WTC11 (cell line): ENCODE data around the gene SYNE3. TPM values are rescaled to one million over a fixed set of nuclear protein-coding genes. Genes with fewer than 3 reads are reported as not detected.

Experiments used
- ATAC-seq: fragments of 200-7000 bp; cut with Tn5 transposase; 2 replicates; pipeline ENCODE4 v1.10.0; 2021; ENCODE audit warnings: mild to moderate bottlenecking, moderate library complexity
- CTCF ChIA-PET: fragments of 300-600 bp; sonication (Branson Sonifier 250); formaldehyde crosslinking; loops from one replicate; lab custom pipeline; 2021; ENCODE audit warnings: antibody characterized with exemption; lab: Charles Lee
- POLR2A ChIA-PET: fragments of 350-600 bp; sonication (Branson Sonifier 250); formaldehyde crosslinking; loops from one replicate; lab custom pipeline; 2021; ENCODE audit warnings: antibody characterized with exemption; lab: Charles Lee
- DNase-seq: peaks from one replicate; pipeline ENCODE4 v3.0.0; 2021; ENCODE audit warnings: low spot score
- H3K27ac Mint-ChIP-seq: 2 replicates; pipeline ENCODE4 v1.8.0; 2021; ENCODE audit warnings: mixed read lengths
- H3K27me3 Mint-ChIP-seq: 2 replicates; pipeline ENCODE4 v1.8.0; 2021; ENCODE audit warnings: low read depth, mild to moderate bottlenecking, moderate library complexity, mixed read lengths
- H3K36me3 Mint-ChIP-seq: 2 replicates; pipeline ENCODE4 v1.8.0; 2021; ENCODE audit warnings: mixed read lengths
- H3K4me1 Mint-ChIP-seq: 2 replicates; pipeline ENCODE4 v1.8.0; 2022; ENCODE audit warnings: mixed read lengths
- H3K4me3 Mint-ChIP-seq: 2 replicates; pipeline ENCODE4 v1.8.0; 2021; ENCODE audit warnings: mild to moderate bottlenecking, moderate library complexity, mixed read lengths
- H3K9me3 Mint-ChIP-seq: 2 replicates; pipeline ENCODE4 v1.8.0; 2021; ENCODE audit warnings: mixed read lengths
- AR ChIP-seq: fragments of 250-450 bp; sonication (Bioruptor Pico); IDR thresholded peaks from 2 replicates; pipeline ENCODE4 v1.9.0; 2021; ENCODE audit warnings: mild to moderate bottlenecking
- ATF1 ChIP-seq: sonication (generic); formaldehyde crosslinking; IDR thresholded peaks from 2 replicates; pipeline ENCODE4 v1.8.1; 2023; ENCODE audit warnings: mild to moderate bottlenecking, moderate library complexity, missing genetic modification reagents
- CBFB ChIP-seq: sonication (generic); formaldehyde crosslinking; IDR thresholded peaks from 2 replicates; pipeline ENCODE4 v1.8.1; 2022; ENCODE audit warnings: mild to moderate bottlenecking, low read depth, missing genetic modification reagents
- FOXP4 ChIP-seq: sonication (generic); formaldehyde crosslinking; IDR thresholded peaks from 2 replicates; pipeline ENCODE4 v1.8.0; 2022; ENCODE audit warnings: mild to moderate bottlenecking, missing genetic modification reagents
- GTF2I ChIP-seq: fragments of 250-450 bp; sonication (Bioruptor Pico); conservative IDR thresholded peaks from 2 replicates; pipeline ENCODE4 v1.4.0; 2021; ENCODE audit warnings: mild to moderate bottlenecking
- JAZF1 ChIP-seq: fragments of 250-450 bp; sonication (Bioruptor Pico); IDR thresholded peaks from 2 replicates; pipeline ENCODE4 v1.9.0; 2021; ENCODE audit warnings: moderate library complexity, mild to moderate bottlenecking, inconsistent platforms
- JUN ChIP-seq: sonication (generic); formaldehyde crosslinking; IDR thresholded peaks from 2 replicates; pipeline ENCODE4 v1.8.0; 2023; ENCODE audit warnings: mild to moderate bottlenecking, missing genetic modification reagents
- NR1H2 ChIP-seq: sonication (generic); formaldehyde crosslinking; IDR thresholded peaks from 2 replicates; pipeline ENCODE4 v1.9.0; 2021; ENCODE audit warnings: mild to moderate bottlenecking, moderate library complexity, missing genetic modification reagents
- OVOL2 ChIP-seq: fragments of 250-450 bp; sonication (Bioruptor Pico); IDR thresholded peaks from 2 replicates; pipeline ENCODE4 v1.9.0; 2021; ENCODE audit warnings: mild to moderate bottlenecking, borderline replicate concordance
- PRDM15 ChIP-seq: sonication (generic); formaldehyde crosslinking; IDR thresholded peaks from 2 replicates; pipeline ENCODE4 v1.8.0; 2022; ENCODE audit warnings: missing genetic modification reagents
- PREB ChIP-seq: sonication (generic); formaldehyde crosslinking; IDR thresholded peaks from 2 replicates; pipeline ENCODE4 v1.8.1; 2022; ENCODE audit warnings: mild to moderate bottlenecking, missing genetic modification reagents, moderate library complexity, borderline replicate concordance
- PRRX2 ChIP-seq: fragments of 250-450 bp; sonication (Bioruptor Pico); IDR thresholded peaks from 2 replicates; pipeline ENCODE4 v1.8.0; 2021; ENCODE audit warnings: mild to moderate bottlenecking
- SMAD4 ChIP-seq: sonication (generic); formaldehyde crosslinking; IDR thresholded peaks from 2 replicates; pipeline ENCODE4 v1.8.0; 2022; ENCODE audit warnings: mild to moderate bottlenecking, missing genetic modification reagents
- SP1 ChIP-seq: sonication (generic); formaldehyde crosslinking; conservative IDR thresholded peaks from 2 replicates; pipeline ENCODE4 v1.8.1; 2022; ENCODE audit warnings: missing genetic modification reagents
- TP53 ChIP-seq: sonication (generic); formaldehyde crosslinking; IDR thresholded peaks from 2 replicates; pipeline ENCODE4 v1.8.1; 2023; ENCODE audit warnings: mild to moderate bottlenecking, missing genetic modification reagents
- ZMAT4 ChIP-seq: fragments of 250-450 bp; sonication (Bioruptor Pico); IDR thresholded peaks from 2 replicates; pipeline ENCODE4 v1.9.0; 2021; ENCODE audit warnings: mild to moderate bottlenecking
- ZNF281 ChIP-seq: sonication (generic); formaldehyde crosslinking; IDR thresholded peaks from 2 replicates; pipeline ENCODE4 v1.8.0; 2023; ENCODE audit warnings: mild to moderate bottlenecking, missing genetic modification reagents
- total RNA-seq: library from RNA; stranded (reverse); gene quantifications from 3 replicates; pipeline ENCODE4 v1.2.3, GENCODE V29; 2021
- TF ChIP-seq, protein P1 (sequence below): fragments of 250-450 bp; sonication (Bioruptor Pico); IDR thresholded peaks from 2 replicates; pipeline ENCODE4 v2.1.2; 2022; ENCODE audit warnings: mild to moderate bottlenecking, moderate library complexity
- TF ChIP-seq, protein P2 (sequence below): fragments of 250-450 bp; sonication (Bioruptor Pico); IDR thresholded peaks from 2 replicates; pipeline ENCODE4 v1.8.0; 2021; ENCODE audit warnings: mild to moderate bottlenecking

SYNE3 gene
- total RNA-seq, 1 experiment from 2014 or later = 0.24 TPM

DNA sequence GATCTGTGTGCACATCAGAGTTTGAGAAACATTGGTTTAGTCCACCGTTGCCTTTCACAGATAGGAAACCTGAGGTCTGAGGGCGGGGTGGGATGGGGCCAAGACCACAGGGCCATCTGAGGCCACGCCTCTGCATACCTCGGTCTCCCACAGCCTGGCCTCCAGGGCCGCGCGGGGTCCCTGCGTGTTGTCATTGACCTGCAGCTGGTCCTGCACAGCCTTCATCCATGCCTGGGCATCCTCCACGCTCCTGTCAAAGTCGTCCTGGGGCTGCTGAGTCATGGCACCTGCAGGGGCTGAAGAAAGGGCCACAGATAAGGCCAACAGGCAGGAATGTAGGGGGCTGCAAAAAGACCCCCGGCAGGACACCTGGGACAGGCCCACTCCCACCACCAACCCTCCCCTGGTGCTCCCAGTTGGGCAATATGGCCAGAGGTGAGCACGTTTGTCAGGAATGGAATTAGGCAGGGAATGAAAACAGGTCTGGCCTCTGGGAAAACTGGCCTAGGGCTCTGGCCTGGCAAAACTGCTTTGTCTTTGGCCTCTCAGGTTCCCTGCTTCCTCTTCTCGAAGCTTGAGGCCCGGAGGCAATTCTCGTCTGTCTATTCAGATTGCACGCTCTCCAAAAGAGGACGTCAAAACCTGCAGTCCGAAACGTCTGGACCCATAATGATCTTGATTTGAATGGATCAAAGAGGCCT lies 40.8 kb downstream of the SYNE3 start:
- Mint-ChIP-seq H3K36me3 (no peaks in the 10 kb centered on the region), H3K4me1 (peaks cover 7% of the 10 kb centered on the region), H3K27ac (no peak overlapping the region), H3K27me3 (no peaks in the 10 kb centered on the region; the same call in 1 of the 2 replicates), H3K9me3 (no peaks in the 10 kb centered on the region), H3K4me3 (no peak overlapping the region)
- ATAC-seq (no peak), DNase-seq (no peak)
- TF ChIP-seq SMAD4 (CRISPR knock-in tag) (no peak), GTF2I (CRISPR knock-in tag) (no peak), NR1H2 (no peak), TP53 (CRISPR knock-in tag) (no peak), OVOL2 (no peak), ZMAT4 (no peak), CBFB (CRISPR knock-in tag) (no peak), PREB (CRISPR knock-in tag) (no peak), AR (CRISPR knock-in tag) (no peak), PRRX2 (no peak), SP1 (CRISPR knock-in tag) (no peak)
- TF ChIP-seq, protein P1, sequence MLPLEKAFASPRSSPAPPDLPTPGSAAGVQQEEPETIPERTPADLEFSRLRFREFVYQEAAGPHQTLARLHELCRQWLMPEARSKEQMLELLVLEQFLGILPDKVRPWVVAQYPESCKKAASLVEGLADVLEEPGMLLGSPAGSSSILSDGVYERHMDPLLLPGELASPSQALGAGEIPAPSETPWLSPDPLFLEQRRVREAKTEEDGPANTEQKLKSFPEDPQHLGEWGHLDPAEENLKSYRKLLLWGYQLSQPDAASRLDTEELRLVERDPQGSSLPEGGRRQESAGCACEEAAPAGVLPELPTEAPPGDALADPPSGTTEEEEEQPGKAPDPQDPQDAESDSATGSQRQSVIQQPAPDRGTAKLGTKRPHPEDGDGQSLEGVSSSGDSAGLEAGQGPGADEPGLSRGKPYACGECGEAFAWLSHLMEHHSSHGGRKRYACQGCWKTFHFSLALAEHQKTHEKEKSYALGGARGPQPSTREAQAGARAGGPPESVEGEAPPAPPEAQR (CRISPR knock-in tag) = no peak
- TF ChIP-seq, protein P2, sequence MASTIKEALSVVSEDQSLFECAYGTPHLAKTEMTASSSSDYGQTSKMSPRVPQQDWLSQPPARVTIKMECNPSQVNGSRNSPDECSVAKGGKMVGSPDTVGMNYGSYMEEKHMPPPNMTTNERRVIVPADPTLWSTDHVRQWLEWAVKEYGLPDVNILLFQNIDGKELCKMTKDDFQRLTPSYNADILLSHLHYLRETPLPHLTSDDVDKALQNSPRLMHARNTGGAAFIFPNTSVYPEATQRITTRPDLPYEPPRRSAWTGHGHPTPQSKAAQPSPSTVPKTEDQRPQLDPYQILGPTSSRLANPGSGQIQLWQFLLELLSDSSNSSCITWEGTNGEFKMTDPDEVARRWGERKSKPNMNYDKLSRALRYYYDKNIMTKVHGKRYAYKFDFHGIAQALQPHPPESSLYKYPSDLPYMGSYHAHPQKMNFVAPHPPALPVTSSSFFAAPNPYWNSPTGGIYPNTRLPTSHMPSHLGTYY (CRISPR knock-in tag) = no peak
- CTCF ChIA-PET = no interaction called here
- POLR2A ChIA-PET = no interaction called here

DNA sequence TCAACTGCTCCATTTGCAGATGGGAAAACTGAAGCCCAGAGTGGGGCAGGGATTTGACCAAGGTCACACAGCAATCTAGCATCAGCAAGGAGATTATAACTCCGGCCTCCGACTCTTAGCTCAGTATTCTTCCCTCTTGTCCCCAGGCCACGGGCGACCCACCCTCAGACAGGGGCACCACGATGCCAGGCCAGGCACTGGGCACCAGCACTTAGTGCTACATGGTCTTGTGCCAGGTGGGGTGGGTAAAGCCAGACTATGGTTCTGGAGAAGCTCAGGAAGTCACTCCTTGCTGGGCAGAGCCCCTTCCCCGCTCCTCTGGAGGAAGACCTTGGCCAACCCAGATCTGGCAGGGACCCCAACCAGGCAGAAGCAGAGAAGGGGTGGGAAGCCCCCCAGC lies 41.5 kb downstream of the SYNE3 start:
- H3K27ac Mint-ChIP-seq = no peak overlapping the region
- no peaks in the 10 kb centered on the region for H3K4me1 Mint-ChIP-seq
- no peaks in the 10 kb centered on the region for H3K36me3 Mint-ChIP-seq
- H3K27me3 Mint-ChIP-seq = no peaks in the 10 kb centered on the region; the same call in 1 of the 2 replicates
- no peaks in the 10 kb centered on the region for H3K9me3 Mint-ChIP-seq
- ATAC-seq (no peak), DNase-seq (no peak)
- TF ChIP-seq ZNF281 = no peak
- TF ChIP-seq ZMAT4 = no peak
- TF ChIP-seq PRDM15 (CRISPR knock-in tag) = no peak
- TF ChIP-seq JAZF1 (CRISPR knock-in tag) = no peak
- no peak for TF ChIP-seq ATF1 (CRISPR knock-in tag)
- TF ChIP-seq JUN (CRISPR knock-in tag) = no peak
- no peak for TF ChIP-seq FOXP4 (CRISPR knock-in tag)
- no peak for TF ChIP-seq OVOL2
- CTCF ChIA-PET = no interaction called here
- POLR2A ChIA-PET = no interaction called here
- H3K4me3 Mint-ChIP-seq = no peak overlapping the region
